ENCODE results near the gene PPIG.

DNA sequence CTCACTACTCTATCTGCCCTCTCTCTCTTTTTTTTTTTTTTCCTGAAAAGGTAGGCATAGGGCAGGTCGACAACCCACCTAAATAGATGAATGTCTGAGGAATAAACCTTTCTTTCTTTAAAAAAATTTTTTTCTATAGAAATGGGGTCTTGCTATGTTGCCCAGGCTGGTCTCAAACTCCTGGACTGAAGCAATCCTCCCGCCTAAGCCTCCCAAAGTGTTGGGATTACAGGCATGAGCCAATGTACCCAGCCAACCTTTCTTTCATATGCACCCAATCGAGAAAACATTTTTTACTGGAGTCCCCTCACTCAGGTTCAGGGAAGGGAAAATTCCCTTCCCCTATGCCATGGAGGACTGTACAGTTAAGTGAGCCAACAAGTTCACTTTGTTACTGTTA is 79.1 kb downstream of the PPIG start:
- TF ChIP-seq POLR2AphosphoS5 (IDR thresholded peaks at IDR 0.05; ENCODE audit: insufficient read depth, low read depth, low read length) (no peak), POLR2A (IDR thresholded peaks at IDR 0.05; ENCODE audit: low read depth, low read length) (no peak), GATA2 (IDR thresholded peaks at IDR 0.05; ENCODE audit: insufficient read depth, insufficient read length, low read depth, low read length) (no peak), MYC (IDR thresholded peaks at IDR 0.05; ENCODE audit: low read depth, low read length) (no peak), EZH2 (IDR thresholded peaks at IDR 0.05; ENCODE audit: borderline replicate concordance, low read depth, low read length, severe bottlenecking) (no peak), FOS (IDR thresholded peaks at IDR 0.05; ENCODE audit: borderline replicate concordance, insufficient read depth, low read length) (no peak), JUN (IDR thresholded peaks at IDR 0.05; ENCODE audit: borderline replicate concordance, insufficient read depth, insufficient read length, low read depth) (no peak)
- TF ChIP-seq, protein P1, sequence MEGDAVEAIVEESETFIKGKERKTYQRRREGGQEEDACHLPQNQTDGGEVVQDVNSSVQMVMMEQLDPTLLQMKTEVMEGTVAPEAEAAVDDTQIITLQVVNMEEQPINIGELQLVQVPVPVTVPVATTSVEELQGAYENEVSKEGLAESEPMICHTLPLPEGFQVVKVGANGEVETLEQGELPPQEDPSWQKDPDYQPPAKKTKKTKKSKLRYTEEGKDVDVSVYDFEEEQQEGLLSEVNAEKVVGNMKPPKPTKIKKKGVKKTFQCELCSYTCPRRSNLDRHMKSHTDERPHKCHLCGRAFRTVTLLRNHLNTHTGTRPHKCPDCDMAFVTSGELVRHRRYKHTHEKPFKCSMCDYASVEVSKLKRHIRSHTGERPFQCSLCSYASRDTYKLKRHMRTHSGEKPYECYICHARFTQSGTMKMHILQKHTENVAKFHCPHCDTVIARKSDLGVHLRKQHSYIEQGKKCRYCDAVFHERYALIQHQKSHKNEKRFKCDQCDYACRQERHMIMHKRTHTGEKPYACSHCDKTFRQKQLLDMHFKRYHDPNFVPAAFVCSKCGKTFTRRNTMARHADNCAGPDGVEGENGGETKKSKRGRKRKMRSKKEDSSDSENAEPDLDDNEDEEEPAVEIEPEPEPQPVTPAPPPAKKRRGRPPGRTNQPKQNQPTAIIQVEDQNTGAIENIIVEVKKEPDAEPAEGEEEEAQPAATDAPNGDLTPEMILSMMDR (IDR thresholded peaks at IDR 0.05; ENCODE audit: extremely low read depth in 1 of 2, insufficient read depth in 1 of 2, low read depth in 1 of 2, low read length in 2 of 2): no peak
- TF ChIP-seq, protein P2, sequence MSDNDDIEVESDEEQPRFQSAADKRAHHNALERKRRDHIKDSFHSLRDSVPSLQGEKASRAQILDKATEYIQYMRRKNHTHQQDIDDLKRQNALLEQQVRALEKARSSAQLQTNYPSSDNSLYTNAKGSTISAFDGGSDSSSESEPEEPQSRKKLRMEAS (IDR thresholded peaks at IDR 0.05; ENCODE audit: insufficient read depth, insufficient read length): no peak
